ENCODE results near the gene SAMD13.

SAMD13 gene

DNA sequence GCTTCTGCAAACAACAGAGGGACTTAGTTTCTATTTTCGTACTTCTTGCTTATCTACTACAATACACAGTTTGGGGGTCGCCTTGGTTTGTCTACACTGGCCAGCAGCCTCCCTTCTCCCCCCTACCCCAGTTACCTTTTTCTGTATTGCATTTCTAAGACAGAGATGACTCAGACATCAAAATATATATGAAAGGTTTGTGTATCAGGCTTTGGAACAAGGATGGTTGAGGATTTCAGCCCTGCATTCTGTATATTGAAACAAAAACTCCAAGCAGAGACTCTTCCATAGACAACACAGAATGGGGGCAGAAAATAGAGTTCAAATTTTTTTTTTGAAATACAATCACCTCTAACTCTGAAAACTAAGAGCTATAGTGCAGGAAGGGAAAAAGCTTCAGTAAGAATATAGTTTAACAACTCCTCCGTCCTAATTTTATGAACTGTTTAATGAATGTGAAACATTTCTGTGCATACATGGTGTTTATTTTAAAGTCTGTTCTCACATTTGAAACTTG is 1.9 kb downstream of the SAMD13 start:
- no peak for DNase-seq (ENCODE audit: low spot score)
- TF ChIP-seq, protein P1, sequence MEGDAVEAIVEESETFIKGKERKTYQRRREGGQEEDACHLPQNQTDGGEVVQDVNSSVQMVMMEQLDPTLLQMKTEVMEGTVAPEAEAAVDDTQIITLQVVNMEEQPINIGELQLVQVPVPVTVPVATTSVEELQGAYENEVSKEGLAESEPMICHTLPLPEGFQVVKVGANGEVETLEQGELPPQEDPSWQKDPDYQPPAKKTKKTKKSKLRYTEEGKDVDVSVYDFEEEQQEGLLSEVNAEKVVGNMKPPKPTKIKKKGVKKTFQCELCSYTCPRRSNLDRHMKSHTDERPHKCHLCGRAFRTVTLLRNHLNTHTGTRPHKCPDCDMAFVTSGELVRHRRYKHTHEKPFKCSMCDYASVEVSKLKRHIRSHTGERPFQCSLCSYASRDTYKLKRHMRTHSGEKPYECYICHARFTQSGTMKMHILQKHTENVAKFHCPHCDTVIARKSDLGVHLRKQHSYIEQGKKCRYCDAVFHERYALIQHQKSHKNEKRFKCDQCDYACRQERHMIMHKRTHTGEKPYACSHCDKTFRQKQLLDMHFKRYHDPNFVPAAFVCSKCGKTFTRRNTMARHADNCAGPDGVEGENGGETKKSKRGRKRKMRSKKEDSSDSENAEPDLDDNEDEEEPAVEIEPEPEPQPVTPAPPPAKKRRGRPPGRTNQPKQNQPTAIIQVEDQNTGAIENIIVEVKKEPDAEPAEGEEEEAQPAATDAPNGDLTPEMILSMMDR (IDR thresholded peaks at IDR 0.05; ENCODE audit: extremely low read depth, missing control alignments): no peak

DNA sequence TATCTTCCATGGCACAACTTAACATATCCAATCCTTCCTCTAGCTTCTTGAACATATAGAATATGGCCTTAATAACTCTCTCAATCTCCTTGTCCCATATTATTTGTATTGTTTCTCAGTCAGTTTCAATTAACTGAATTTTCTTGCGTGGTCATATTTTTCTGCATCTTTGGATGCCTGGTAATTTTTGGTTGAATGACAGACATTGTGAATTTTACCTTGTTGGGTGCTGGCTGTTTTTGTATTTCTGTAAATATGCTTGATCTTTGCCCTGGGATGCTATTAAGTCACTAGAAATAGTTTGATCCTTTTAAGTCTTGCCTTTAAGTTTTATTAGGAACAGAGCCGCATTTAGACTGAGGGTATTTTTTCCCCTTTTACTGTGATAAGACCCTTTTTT is 5.9 kb downstream of the SAMD13 start:
- no peak for DNase-seq (ENCODE audit: low spot score)
- TF ChIP-seq, protein P1 (IDR thresholded peaks at IDR 0.05; ENCODE audit: extremely low read depth, missing control alignments): no peak

DNA sequence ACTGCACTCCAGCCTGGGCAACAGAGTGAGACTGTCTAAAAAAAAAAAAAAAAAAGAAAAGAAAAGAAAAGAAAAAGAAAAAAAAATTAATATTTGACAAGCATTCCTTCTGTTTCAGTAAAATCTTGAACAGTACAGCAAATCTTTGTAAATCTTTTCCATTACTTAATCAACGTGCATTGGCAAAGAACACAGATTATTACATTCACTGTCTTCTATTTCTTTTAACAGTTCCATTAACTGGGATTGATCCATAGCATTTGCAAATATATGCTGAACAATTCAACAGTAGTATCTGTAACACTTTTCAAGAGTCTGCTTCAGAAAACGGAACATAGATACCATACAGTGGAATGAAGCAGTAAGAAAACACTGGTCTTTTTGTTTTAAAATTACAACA is 9.8 kb downstream of the SAMD13 start:
- no peak for DNase-seq (ENCODE audit: low spot score)
- TF ChIP-seq, protein P1 (IDR thresholded peaks at IDR 0.05; ENCODE audit: extremely low read depth, missing control alignments): no peak

DNA sequence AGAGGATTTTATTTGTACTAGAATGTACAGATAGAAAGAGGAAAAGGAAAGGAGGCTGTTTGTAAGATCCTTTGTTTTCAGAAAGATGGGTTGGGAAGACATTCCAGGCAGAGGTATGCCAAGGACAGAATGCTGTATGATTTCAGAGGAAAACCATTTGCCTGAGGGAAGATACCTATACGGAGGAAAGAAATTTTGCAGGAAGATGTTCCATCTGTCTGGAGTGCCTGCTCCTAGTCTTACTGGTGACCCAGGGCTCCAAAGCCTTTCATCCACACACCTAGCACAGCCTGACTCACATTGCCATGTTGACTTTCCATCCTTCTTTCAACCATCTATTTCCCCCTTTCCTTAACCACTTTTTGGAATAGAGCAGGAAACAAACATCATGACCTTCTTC is 18.2 kb downstream of the SAMD13 start:
- no peak for DNase-seq (ENCODE audit: low spot score)
- TF ChIP-seq, protein P1 (IDR thresholded peaks at IDR 0.05; ENCODE audit: extremely low read depth, missing control alignments): no peak

DNA sequence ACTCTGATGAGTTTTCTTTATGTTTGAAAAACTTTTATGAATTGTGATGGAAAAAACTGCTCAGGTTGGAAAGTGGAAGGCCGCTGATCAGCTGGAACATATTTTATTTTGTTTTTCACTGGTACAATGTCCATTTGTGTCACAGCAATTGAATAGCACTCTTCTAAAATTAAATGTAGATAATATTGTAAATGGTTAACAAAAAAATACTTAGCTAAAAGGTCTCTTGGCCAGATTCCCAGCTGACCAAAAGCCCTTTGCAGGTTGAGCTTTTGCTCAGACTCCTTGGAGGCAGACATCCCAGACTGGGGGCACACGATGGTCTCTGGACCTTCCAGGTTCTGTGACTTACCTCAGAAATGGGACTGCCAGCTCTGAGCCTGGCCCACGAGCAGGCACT is 26.3 kb downstream of the SAMD13 start:
- TF ChIP-seq, protein P1 (IDR thresholded peaks at IDR 0.05; ENCODE audit: extremely low read depth, missing control alignments): no peak
- DNase-seq (ENCODE audit: low spot score): no peak

DNA sequence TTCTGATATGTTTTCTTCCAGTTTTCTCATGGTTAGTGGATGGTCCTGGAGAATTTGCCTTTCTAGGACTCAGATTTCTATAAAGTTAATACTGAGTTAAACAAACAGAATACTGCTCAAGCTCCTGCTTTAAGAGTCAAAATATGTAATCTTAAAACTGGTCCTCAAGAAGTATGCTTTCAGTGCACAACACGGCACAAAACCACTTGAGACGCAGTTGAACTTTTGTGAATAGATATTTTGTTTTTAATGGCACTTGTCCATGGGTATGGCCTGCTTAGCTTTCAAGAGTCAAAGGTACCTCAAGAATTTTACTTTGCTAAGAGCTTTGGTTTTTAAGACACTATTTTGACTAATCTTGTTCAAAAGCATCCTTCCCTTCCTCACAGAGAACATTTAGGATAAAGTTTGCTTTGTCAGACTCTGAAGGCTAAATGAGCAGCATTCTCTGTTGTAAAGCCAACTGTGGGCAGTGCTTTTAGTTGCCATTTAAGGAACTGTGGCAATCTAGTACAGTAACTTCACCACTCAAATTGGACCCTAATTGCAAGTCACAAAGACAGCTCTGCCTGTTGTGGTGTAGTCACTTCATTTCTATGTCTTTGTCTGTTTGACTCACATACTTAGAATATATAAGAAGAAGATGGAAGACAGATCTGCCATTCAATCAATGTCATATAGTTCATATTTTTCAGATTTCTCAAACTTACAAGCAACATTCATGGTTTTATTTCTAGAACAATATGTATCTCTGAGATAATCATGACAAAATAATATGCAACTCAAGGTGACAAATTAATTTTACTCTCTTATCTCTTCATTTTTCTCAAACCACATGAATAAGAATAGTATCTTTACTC is 28.8 kb downstream of the SAMD13 start:
- DNase-seq (ENCODE audit: low spot score): no peak
- TF ChIP-seq, protein P1 (IDR thresholded peaks at IDR 0.05; ENCODE audit: extremely low read depth, missing control alignments): no peak

DNA sequence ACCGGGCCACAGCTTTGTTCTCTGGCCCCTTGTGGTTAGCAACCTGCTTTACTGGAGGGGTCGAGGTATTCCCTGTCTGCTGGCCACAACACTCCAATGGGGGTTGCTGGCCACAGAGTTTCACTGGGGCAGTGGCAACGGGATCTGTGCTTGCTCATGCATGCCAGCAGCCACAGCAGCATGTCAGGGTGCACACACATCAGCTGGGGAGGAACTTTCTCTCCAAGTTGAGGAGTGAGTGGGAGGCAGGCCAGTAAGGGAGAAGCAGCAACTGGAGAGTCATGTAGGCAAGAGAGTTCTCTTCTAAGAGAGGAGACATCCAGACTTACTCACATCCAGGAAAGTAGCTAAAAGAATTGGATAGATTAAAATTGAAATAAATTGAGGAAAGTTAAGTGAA is 38.0 kb downstream of the SAMD13 start:
- TF ChIP-seq, protein P1 (IDR thresholded peaks at IDR 0.05; ENCODE audit: extremely low read depth, missing control alignments): no peak
- DNase-seq (ENCODE audit: low spot score): no peak
